Measurements from ENCODE around the gene GLTPD2.
A peak's percentile ranks its signal among the peaks of the same experiment; 100 is the strongest.

GLTPD2 gene

GRCh38 chr17:4789951-4790704 is 1.4 kb downstream of the GLTPD2 start:
- peak; percentile 55 for DNase-seq (ENCODE audit: low read depth)
- TF ChIP-seq CTCF (IDR thresholded peaks at IDR 0.05; ENCODE audit: control insufficient read depth, insufficient read depth, low read depth, low read length, missing control alignments): peak; percentile 61
- H3K4me3 ChIP-seq (ENCODE audit: control insufficient read depth, low read depth, low read length): peak overlapping the region; percentile 64

- DNase-seq (ENCODE audit: low read depth): no peak
- H3K4me3 ChIP-seq (ENCODE audit: control insufficient read depth, low read depth, low read length): peak overlapping the region; percentile 64
- no peak for TF ChIP-seq CTCF (IDR thresholded peaks at IDR 0.05; ENCODE audit: control insufficient read depth, insufficient read depth, low read depth, low read length, missing control alignments)
These were observed 1.9 kb downstream of the GLTPD2 start for GRCh38 chr17:4790705-4791088.

GRCh38 chr17:4795168-4795567 is 6.4 kb downstream of the GLTPD2 start:
- no peak for TF ChIP-seq CTCF (IDR thresholded peaks at IDR 0.05; ENCODE audit: control insufficient read depth, insufficient read depth, low read depth, low read length, missing control alignments)
- H3K4me3 ChIP-seq (ENCODE audit: control insufficient read depth, low read depth, low read length): no peak overlapping the region
- DNase-seq (ENCODE audit: low read depth): no peak

- no peak for DNase-seq (ENCODE audit: low read depth)
- no peak for TF ChIP-seq CTCF (IDR thresholded peaks at IDR 0.05; ENCODE audit: control insufficient read depth, insufficient read depth, low read depth, low read length, missing control alignments)
- H3K4me3 ChIP-seq (ENCODE audit: control insufficient read depth, low read depth, low read length): peak overlapping the region; percentile 96
These were observed 7.8 kb downstream of the GLTPD2 start for GRCh38 chr17:4796552-4796920.

DNA sequence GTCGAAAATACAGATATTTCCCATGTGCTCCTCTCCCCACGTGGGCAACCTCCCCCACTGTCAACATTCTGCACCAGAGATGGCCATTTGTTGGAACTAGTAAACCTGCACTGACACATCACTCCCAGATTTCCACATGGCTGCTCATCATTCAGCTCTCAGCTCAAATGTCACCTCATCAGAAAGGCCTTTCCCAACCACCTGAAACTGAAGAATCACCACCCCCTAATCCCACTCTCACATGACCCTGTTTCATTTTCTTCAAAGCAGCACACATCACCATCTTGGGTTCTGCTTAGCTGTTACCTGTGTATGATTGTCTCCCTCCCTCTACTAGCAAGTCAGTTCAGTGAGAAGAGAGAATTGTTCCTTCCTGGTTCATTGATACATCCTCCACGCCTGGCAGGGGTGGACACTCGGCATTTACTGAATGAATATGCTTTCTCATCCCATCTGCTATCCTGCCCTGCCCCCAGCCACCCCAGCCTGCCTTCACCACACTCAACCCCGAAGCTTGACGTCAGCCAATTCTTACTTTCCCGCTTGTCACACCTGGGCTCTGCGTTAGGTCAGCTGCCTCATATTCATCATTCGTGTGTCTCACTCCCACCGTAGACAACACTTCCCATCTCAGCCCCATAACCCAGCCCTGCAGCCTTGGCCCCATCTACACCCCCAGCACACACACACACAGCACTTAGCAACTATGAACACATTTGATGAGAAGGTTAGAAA is 11.9 kb downstream of the GLTPD2 start:
- no peak for TF ChIP-seq CTCF (IDR thresholded peaks at IDR 0.05; ENCODE audit: control insufficient read depth, insufficient read depth, low read depth, low read length, missing control alignments)
- DNase-seq (ENCODE audit: low read depth): no peak
- H3K4me3 ChIP-seq (ENCODE audit: control insufficient read depth, low read depth, low read length): no peak overlapping the region

DNA sequence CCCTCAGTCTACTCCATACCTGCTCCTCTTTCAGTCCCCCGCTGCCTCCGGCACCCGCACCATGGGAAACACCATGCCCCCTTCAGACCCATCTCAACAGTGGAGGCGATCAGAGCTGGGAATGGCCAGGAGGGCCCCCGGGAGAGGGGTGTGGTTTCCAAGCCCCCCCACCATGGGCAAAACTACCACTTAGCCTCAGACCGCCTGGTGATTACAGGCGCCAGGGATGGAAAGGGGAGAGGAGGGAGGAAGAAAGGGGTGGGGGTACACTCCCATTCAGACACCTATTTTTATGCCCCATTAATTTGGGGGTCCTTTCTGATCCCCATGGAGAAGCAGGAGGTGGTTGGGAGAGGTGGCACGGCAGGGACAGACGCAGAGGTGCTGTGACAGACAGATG is 13.5 kb downstream of the GLTPD2 start, which contains the start of gene C17orf114:
TSS of gene C17orf114 (minus strand) at position 101 of the 400 bp plus-strand sequence.
- no peak for TF ChIP-seq CTCF (IDR thresholded peaks at IDR 0.05; ENCODE audit: control insufficient read depth, insufficient read depth, low read depth, low read length, missing control alignments)
- no peak within 1 kb of the TSS for H3K4me3 ChIP-seq (ENCODE audit: control insufficient read depth, low read depth, low read length)
- DNase-seq (ENCODE audit: low read depth): no peak
